ENCODE data around the gene CDH4.

DNA sequence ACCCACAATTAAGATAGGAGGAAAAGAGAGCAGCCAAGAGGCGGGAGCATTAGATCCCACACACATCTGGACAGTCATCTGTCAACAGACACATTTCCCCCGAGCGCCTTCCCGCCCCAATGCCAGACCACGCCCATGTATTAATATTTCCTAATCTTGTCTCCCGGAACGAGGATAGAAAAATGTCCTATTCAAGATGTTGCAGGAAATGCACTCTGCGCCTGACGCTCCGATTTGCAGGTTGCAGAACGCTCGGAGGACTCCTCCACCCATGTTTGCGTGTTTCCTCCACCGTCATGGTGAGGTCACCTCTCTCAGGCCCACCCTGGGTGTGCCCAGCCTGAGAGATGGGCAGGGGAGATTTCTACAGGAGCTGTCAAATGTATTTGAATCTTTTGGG lies 598.4 kb downstream of the CDH4 start:
- TF ChIP-seq, protein P1, sequence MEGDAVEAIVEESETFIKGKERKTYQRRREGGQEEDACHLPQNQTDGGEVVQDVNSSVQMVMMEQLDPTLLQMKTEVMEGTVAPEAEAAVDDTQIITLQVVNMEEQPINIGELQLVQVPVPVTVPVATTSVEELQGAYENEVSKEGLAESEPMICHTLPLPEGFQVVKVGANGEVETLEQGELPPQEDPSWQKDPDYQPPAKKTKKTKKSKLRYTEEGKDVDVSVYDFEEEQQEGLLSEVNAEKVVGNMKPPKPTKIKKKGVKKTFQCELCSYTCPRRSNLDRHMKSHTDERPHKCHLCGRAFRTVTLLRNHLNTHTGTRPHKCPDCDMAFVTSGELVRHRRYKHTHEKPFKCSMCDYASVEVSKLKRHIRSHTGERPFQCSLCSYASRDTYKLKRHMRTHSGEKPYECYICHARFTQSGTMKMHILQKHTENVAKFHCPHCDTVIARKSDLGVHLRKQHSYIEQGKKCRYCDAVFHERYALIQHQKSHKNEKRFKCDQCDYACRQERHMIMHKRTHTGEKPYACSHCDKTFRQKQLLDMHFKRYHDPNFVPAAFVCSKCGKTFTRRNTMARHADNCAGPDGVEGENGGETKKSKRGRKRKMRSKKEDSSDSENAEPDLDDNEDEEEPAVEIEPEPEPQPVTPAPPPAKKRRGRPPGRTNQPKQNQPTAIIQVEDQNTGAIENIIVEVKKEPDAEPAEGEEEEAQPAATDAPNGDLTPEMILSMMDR (IDR thresholded peaks at IDR 0.05) = no peak
- TF ChIP-seq POLR2AphosphoS5 (IDR thresholded peaks at IDR 0.05) = no peak
- TF ChIP-seq POLR2A (IDR thresholded peaks at IDR 0.05) = no peak
